WTC11 (cell line): ENCODE measurements around the gene TMEM108. TPM values are rescaled to one million over a fixed set of nuclear protein-coding genes. Genes with fewer than 3 reads are reported as not detected.

Experiments used
- ATAC-seq: fragments of 200-7000 bp; cut with Tn5 transposase; 2 replicates; pipeline ENCODE4 v1.10.0; 2021; ENCODE audit warnings: mild to moderate bottlenecking, moderate library complexity
- CTCF ChIA-PET: fragments of 300-600 bp; sonication (Branson Sonifier 250); formaldehyde crosslinking; loops from one replicate; lab custom pipeline; 2021; ENCODE audit warnings: antibody characterized with exemption; lab: Charles Lee
- POLR2A ChIA-PET: fragments of 350-600 bp; sonication (Branson Sonifier 250); formaldehyde crosslinking; loops from one replicate; lab custom pipeline; 2021; ENCODE audit warnings: antibody characterized with exemption; lab: Charles Lee
- DNase-seq: peaks from one replicate; pipeline ENCODE4 v3.0.0; 2021; ENCODE audit warnings: low spot score
- H3K27ac Mint-ChIP-seq: 2 replicates; pipeline ENCODE4 v1.8.0; 2021; ENCODE audit warnings: mixed read lengths
- H3K27me3 Mint-ChIP-seq: 2 replicates; pipeline ENCODE4 v1.8.0; 2021; ENCODE audit warnings: low read depth, mild to moderate bottlenecking, moderate library complexity, mixed read lengths
- H3K36me3 Mint-ChIP-seq: 2 replicates; pipeline ENCODE4 v1.8.0; 2021; ENCODE audit warnings: mixed read lengths
- H3K4me1 Mint-ChIP-seq: 2 replicates; pipeline ENCODE4 v1.8.0; 2022; ENCODE audit warnings: mixed read lengths
- H3K4me3 Mint-ChIP-seq: 2 replicates; pipeline ENCODE4 v1.8.0; 2021; ENCODE audit warnings: mild to moderate bottlenecking, moderate library complexity, mixed read lengths
- H3K9me3 Mint-ChIP-seq: 2 replicates; pipeline ENCODE4 v1.8.0; 2021; ENCODE audit warnings: mixed read lengths
- ARID4B ChIP-seq: sonication (generic); formaldehyde crosslinking; IDR thresholded peaks from 2 replicates; pipeline ENCODE4 v1.8.0; 2023; ENCODE audit warnings: missing genetic modification reagents, mild to moderate bottlenecking, borderline replicate concordance
- ATF3 ChIP-seq: sonication (generic); formaldehyde crosslinking; conservative IDR thresholded peaks from 2 replicates; pipeline ENCODE4 v1.8.1; 2022; ENCODE audit warnings: mild to moderate bottlenecking, missing genetic modification reagents
- CDX4 ChIP-seq: fragments of 250-450 bp; sonication (Bioruptor Pico); IDR thresholded peaks from 2 replicates; pipeline ENCODE4 v1.9.0; 2021; ENCODE audit warnings: moderate library complexity, mild to moderate bottlenecking, inconsistent platforms, borderline replicate concordance
- NFATC4 ChIP-seq: fragments of 250-450 bp; sonication (Bioruptor Pico); IDR thresholded peaks from 2 replicates; pipeline ENCODE4 v1.9.0; 2021; ENCODE audit warnings: mild to moderate bottlenecking
- OVOL2 ChIP-seq: fragments of 250-450 bp; sonication (Bioruptor Pico); IDR thresholded peaks from 2 replicates; pipeline ENCODE4 v1.9.0; 2021; ENCODE audit warnings: mild to moderate bottlenecking, borderline replicate concordance
- SMAD4 ChIP-seq: sonication (generic); formaldehyde crosslinking; IDR thresholded peaks from 2 replicates; pipeline ENCODE4 v1.8.0; 2022; ENCODE audit warnings: mild to moderate bottlenecking, missing genetic modification reagents
- TEAD4 ChIP-seq: sonication (generic); formaldehyde crosslinking; IDR thresholded peaks from 2 replicates; pipeline ENCODE4 v1.8.0; 2022; ENCODE audit warnings: mild to moderate bottlenecking, missing genetic modification reagents
- USF2 ChIP-seq: sonication (generic); formaldehyde crosslinking; IDR thresholded peaks from 2 replicates; pipeline ENCODE4 v1.8.1; 2023; ENCODE audit warnings: mild to moderate bottlenecking, missing genetic modification reagents, moderate library complexity
- ZNF416 ChIP-seq: fragments of 250-450 bp; sonication (Bioruptor Pico); IDR thresholded peaks from 2 replicates; pipeline ENCODE4 v1.9.0; 2021; ENCODE audit warnings: mild to moderate bottlenecking, inconsistent platforms
- total RNA-seq: library from RNA; stranded (reverse); gene quantifications from 3 replicates; pipeline ENCODE4 v1.2.3, GENCODE V29; 2021
- TF ChIP-seq, protein P1 (sequence below): fragments of 250-450 bp; sonication (Bioruptor Pico); IDR thresholded peaks from 2 replicates; pipeline ENCODE4 v1.9.0; 2021; ENCODE audit warnings: mild to moderate bottlenecking
- TF ChIP-seq, protein P2 (sequence below): sonication (generic); formaldehyde crosslinking; conservative IDR thresholded peaks from 2 replicates; pipeline ENCODE4 v1.8.1; 2023; ENCODE audit warnings: mild to moderate bottlenecking, low read depth, missing genetic modification reagents, moderate library complexity

Gene TMEM108
- total RNA-seq, 1 experiment from 2014 or later: 14.7 TPM

GRCh38 chr3:133181392-133182150 lies 143.4 kb downstream of the TMEM108 start:
- H3K27ac Mint-ChIP-seq: no peak overlapping the region
- H3K4me1 Mint-ChIP-seq: no peaks in the 10 kb centered on the region
- DNase-seq: no peak
- H3K36me3 Mint-ChIP-seq: peaks cover under 1% of the 10 kb centered on the region; the same call in 1 of the 2 replicates
- no peak for ATAC-seq
- peaks cover 9% of the 10 kb centered on the region for H3K9me3 Mint-ChIP-seq
- no peak overlapping the region for H3K4me3 Mint-ChIP-seq
- H3K27me3 Mint-ChIP-seq: no peaks in the 10 kb centered on the region
- TF ChIP-seq ARID4B (CRISPR knock-in tag) (no peak), TEAD4 (CRISPR knock-in tag) (no peak), NFATC4 (no peak), OVOL2 (CRISPR knock-in tag) (no peak), USF2 (CRISPR knock-in tag) (no peak)
- TF ChIP-seq, protein P1, sequence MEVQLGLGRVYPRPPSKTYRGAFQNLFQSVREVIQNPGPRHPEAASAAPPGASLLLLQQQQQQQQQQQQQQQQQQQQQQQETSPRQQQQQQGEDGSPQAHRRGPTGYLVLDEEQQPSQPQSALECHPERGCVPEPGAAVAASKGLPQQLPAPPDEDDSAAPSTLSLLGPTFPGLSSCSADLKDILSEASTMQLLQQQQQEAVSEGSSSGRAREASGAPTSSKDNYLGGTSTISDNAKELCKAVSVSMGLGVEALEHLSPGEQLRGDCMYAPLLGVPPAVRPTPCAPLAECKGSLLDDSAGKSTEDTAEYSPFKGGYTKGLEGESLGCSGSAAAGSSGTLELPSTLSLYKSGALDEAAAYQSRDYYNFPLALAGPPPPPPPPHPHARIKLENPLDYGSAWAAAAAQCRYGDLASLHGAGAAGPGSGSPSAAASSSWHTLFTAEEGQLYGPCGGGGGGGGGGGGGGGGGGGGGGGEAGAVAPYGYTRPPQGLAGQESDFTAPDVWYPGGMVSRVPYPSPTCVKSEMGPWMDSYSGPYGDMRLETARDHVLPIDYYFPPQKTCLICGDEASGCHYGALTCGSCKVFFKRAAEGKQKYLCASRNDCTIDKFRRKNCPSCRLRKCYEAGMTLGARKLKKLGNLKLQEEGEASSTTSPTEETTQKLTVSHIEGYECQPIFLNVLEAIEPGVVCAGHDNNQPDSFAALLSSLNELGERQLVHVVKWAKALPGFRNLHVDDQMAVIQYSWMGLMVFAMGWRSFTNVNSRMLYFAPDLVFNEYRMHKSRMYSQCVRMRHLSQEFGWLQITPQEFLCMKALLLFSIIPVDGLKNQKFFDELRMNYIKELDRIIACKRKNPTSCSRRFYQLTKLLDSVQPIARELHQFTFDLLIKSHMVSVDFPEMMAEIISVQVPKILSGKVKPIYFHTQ (CRISPR knock-in tag): no peak
- CTCF ChIA-PET: no interaction called here
- POLR2A ChIA-PET: no interaction called here

GRCh38 chr3:133187870-133188379 lies 149.7 kb downstream of the TMEM108 start:
- ChIA-PET CTCF (no interaction called here), POLR2A (interaction anchor here (0.6 kb wide), 1 partner anchor 97 kb away, joined by 7 read pairs; no protein-coding TSS in a partner anchor)
- Mint-ChIP-seq H3K27ac (no peak overlapping the region), H3K36me3 (no peaks in the 10 kb centered on the region), H3K4me1 (peaks cover 17% of the 10 kb centered on the region), H3K27me3 (no peaks in the 10 kb centered on the region), H3K4me3 (no peak overlapping the region), H3K9me3 (no peaks in the 10 kb centered on the region)
- ATAC-seq (no peak), DNase-seq (no peak)
- no peak for TF ChIP-seq SMAD4
- TF ChIP-seq, protein P2, sequence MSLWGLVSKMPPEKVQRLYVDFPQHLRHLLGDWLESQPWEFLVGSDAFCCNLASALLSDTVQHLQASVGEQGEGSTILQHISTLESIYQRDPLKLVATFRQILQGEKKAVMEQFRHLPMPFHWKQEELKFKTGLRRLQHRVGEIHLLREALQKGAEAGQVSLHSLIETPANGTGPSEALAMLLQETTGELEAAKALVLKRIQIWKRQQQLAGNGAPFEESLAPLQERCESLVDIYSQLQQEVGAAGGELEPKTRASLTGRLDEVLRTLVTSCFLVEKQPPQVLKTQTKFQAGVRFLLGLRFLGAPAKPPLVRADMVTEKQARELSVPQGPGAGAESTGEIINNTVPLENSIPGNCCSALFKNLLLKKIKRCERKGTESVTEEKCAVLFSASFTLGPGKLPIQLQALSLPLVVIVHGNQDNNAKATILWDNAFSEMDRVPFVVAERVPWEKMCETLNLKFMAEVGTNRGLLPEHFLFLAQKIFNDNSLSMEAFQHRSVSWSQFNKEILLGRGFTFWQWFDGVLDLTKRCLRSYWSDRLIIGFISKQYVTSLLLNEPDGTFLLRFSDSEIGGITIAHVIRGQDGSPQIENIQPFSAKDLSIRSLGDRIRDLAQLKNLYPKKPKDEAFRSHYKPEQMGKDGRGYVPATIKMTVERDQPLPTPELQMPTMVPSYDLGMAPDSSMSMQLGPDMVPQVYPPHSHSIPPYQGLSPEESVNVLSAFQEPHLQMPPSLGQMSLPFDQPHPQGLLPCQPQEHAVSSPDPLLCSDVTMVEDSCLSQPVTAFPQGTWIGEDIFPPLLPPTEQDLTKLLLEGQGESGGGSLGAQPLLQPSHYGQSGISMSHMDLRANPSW (CRISPR knock-in tag): no peak
- TF ChIP-seq CDX4 (CRISPR knock-in tag): no peak
- no peak for TF ChIP-seq ZNF416 (CRISPR knock-in tag)
- TF ChIP-seq ATF3: no peak
- no peak for TF ChIP-seq ARID4B (CRISPR knock-in tag)
